Transverse colon (tissue), 4 donors: Measurements from ENCODE around the gene VANGL1. TPM values are rescaled to one million over a fixed set of nuclear protein-coding genes. Genes with fewer than 3 reads are reported as not detected.

Experiments
- DNase-seq: peaks from one replicate; pipeline ENCODE4 v3.0.0-alpha.2; 2019
- H3K27ac ChIP-seq, 4 donors: fragments of 200-600 bp; sonication (generic); 2 replicates each; pipeline ENCODE4 v1.5.1; 2016 to 2018; ENCODE audit warnings: inconsistent platforms in 4 of 4
- H3K27me3 ChIP-seq: fragments of 200-600 bp; sonication (generic); 2 replicates; pipeline ENCODE4 v1.5.1; 2017; ENCODE audit warnings: inconsistent platforms
- H3K36me3 ChIP-seq, 4 donors: fragments of 200-600 bp; sonication (generic); 2 replicates each; pipeline ENCODE4 v1.5.1; 2017 to 2019; ENCODE audit warnings: inconsistent platforms in 4 of 4
- H3K4me1 ChIP-seq, 4 donors: fragments of 200-600 bp; sonication (generic); 2 replicates each; pipeline ENCODE4 v1.5.1; 2017 to 2020; ENCODE audit warnings: inconsistent platforms in 4 of 4
- H3K4me3 ChIP-seq, 4 donors: fragments of 200-600 bp; sonication (generic); 1 replicate in 1 of 4; 2 replicates in 3 of 4; pipeline versions ENCODE4 v1.5.1 to v1.6.1; 2017 to 2019; ENCODE audit warnings: inconsistent platforms in 4 of 4
- H3K9me3 ChIP-seq, 2 donors: fragments of 200-600 bp; sonication (generic); 2 replicates each; pipeline ENCODE4 v1.5.1; 2017 to 2019; ENCODE audit warnings: inconsistent platforms in 2 of 2
- CTCF ChIP-seq, 5 experiments: fragments of 200-600 bp in 3 of 5; fragments of 450-650 bp in 2 of 5; sonication (generic) in 3 of 5; IDR thresholded peaks; 1 replicate in 2 of 5; 2 replicates in 3 of 5; pipeline ENCODE4 v1.5.1; 2016 to 2017; ENCODE audit warnings: antibody characterized with exemption in 5 of 5, inconsistent platforms in 3 of 5, mild to moderate bottlenecking in 2 of 5, moderate library complexity in 1 of 5
- EP300 ChIP-seq: sonication (generic); formaldehyde crosslinking; IDR thresholded peaks from one replicate; pipeline ENCODE4 v1.6.1; 2017; ENCODE audit warnings: antibody characterized with exemption, low read depth
- POLR2A ChIP-seq: fragments of 450-650 bp; IDR thresholded peaks from one replicate; pipeline ENCODE4 v1.6.1; 2016; ENCODE audit warnings: antibody characterized with exemption, mild to moderate bottlenecking, moderate library complexity
- POLR2AphosphoS5 ChIP-seq, 3 donors: sonication (generic); formaldehyde crosslinking; IDR thresholded peaks; one replicate each; pipeline ENCODE4 v1.6.1; 2016; ENCODE audit warnings: antibody characterized with exemption in 3 of 3
- WGBS, 2 donors: methylation state at CpG; one replicate each; pipeline ENCODE4 v1.1.5; 2018; ENCODE audit warnings: low coverage in 1 of 2; 5-methylcytosine and 5-hydroxymethylcytosine counted together
- in situ Hi-C, 4 donors: fragments of 200-750 bp; cut with MboI; loops; one replicate each; pipeline versions ENCODE4 v1.15.0 to v1.15.1; 2017; ENCODE audit warnings: low sequenced_read_pairs in 3 of 4, low pct_ligation_motif_present in 1 of 4, low pct_unique_long_range_greater_than_20kb in 1 of 4
- intact Hi-C: fragments of 100-400 bp; cut with DNase I; formaldehyde crosslinking; loops from one replicate; pipeline ENCODE4 v1.15.1; 2023; ENCODE audit warnings: low total_unique reads
- small RNA-seq, 4 donors: library from RNA; depleted of rRNA; stranded (forward); fragments of <200 nt; gene quantifications; one replicate each; pipeline ENCODE3, GENCODE V24; 2016
- total RNA-seq, 4 donors: library from RNA; depleted of rRNA; stranded (reverse); fragments of >200 nt; gene quantifications; one replicate each; pipeline ENCODE4 v1.1.0, GENCODE V29; 2016

VANGL1 gene
- total RNA-seq, 4 donors from 2014 or later = 5.6 to 26.9 (median 16.9) TPM

GRCh38 chr1:115740811-115741210 is 99.0 kb downstream of the VANGL1 start:
- TF ChIP-seq POLR2A (no peak), EP300 (no peak), CTCF (IDR thresholded peaks at IDR 0.05) (no peak), POLR2AphosphoS5 (IDR thresholded peaks at IDR 0.05) (no peak)
- Histone ChIP-seq H3K36me3 (no peaks in the 10 kb centered on the region), H3K4me3 (no peak overlapping the region), H3K9me3 (no peaks in the 10 kb centered on the region), H3K27ac (no peak overlapping the region), H3K27me3 (no peaks in the 10 kb centered on the region), H3K4me1 (no peaks in the 10 kb centered on the region)
- DNase-seq = no peak
- in situ Hi-C loops (no loop called here), intact Hi-C loops (no loop called here)
- 71 to 81% methylated on average over 1 of the region's 1 CpG for WGBS, 2 donors

GRCh38 chr1:115744646-115745275 is 103.0 kb downstream of the VANGL1 start:
- Histone ChIP-seq H3K9me3 (no peaks in the 10 kb centered on the region), H3K27ac (no peak overlapping the region), H3K4me1 (peaks cover 0 to 11% (median 4%) of the 10 kb centered on the region in 4 donors), H3K4me3 (no peak overlapping the region), H3K36me3 (no peaks in the 10 kb centered on the region), H3K27me3 (no peaks in the 10 kb centered on the region)
- intact Hi-C loops (no loop called here), in situ Hi-C loops (no loop called here)
- DNase-seq = no peak
- WGBS, 2 donors = 91 to 100% methylated on average over 2 to 3 of the region's 3 CpGs
- TF ChIP-seq EP300 = no peak
- TF ChIP-seq POLR2AphosphoS5 (IDR thresholded peaks at IDR 0.05) = no peak
- TF ChIP-seq POLR2A = no peak
- no peak for TF ChIP-seq CTCF (IDR thresholded peaks at IDR 0.05)

- in situ Hi-C loops = no loop called here
- Histone ChIP-seq H3K27me3 (no peaks in the 10 kb centered on the region), H3K36me3 (no peaks in the 10 kb centered on the region), H3K9me3 (no peaks in the 10 kb centered on the region), H3K4me1 (peaks cover 0 to 14% (median 4%) of the 10 kb centered on the region in 4 donors), H3K27ac (no peak overlapping the region), H3K4me3 (no peak overlapping the region)
- no peak for DNase-seq
- TF ChIP-seq POLR2A = no peak
- no peak for TF ChIP-seq POLR2AphosphoS5 (IDR thresholded peaks at IDR 0.05)
- no peak for TF ChIP-seq EP300
- TF ChIP-seq CTCF (IDR thresholded peaks at IDR 0.05) = no peak
- WGBS, 2 donors = 33 to 61% methylated on average over 5 of the region's 5 CpGs
- intact Hi-C loops = no loop called here
These were observed 104.4 kb downstream of the VANGL1 start for GRCh38 chr1:115746021-115746690.

Small RNAs within 50 kb of the gene (small RNA-seq; reads per million reads assigned to genes)
- gene RF00406 (0 to 1.4 (median 0.44) reads per million in 4 donors), gene RN7SL420P (0 reads per million in 4 donors)

Other genes with a start within 250 kb of the VANGL1 start
- gene CASQ2, start 126.7 kb downstream of the VANGL1 start, total RNA-seq = 10 to 100 TPM in 2 of 4 donors, 1 to 10 TPM in 2; 5.9 to 11.2 (median 9.4) TPM
- not detected for gene NHLH2, start 199.2 kb downstream of the VANGL1 start, total RNA-seq